SK-N-SH treated with all-trans-retinoic acid at 6 μM for 48 hours (cell line): ENCODE results near the gene TMEM132D.

Experiments used
- ESRRG ChIP-seq: fragments of 250-450 bp; sonication (Bioruptor Pico); IDR thresholded peaks from 2 replicates; pipeline ENCODE4 v1.6.1; 2021; ENCODE audit warnings: mild to moderate bottlenecking
- ISL1 ChIP-seq: fragments of 250-450 bp; sonication (Bioruptor Pico); IDR thresholded peaks from 2 replicates; pipeline ENCODE4 v2.1.2; 2022; ENCODE audit warnings: mild to moderate bottlenecking, moderate library complexity
- RARB ChIP-seq: fragments of 250-450 bp; sonication (Bioruptor Pico); IDR thresholded peaks from 2 replicates; pipeline ENCODE4 v1.8.0; 2021; ENCODE audit warnings: mild to moderate bottlenecking, moderate library complexity
- TOX ChIP-seq: fragments of 250-450 bp; sonication (Bioruptor Pico); IDR thresholded peaks from 2 replicates; pipeline ENCODE4 v1.8.0; 2021; ENCODE audit warnings: mild to moderate bottlenecking, moderate library complexity, borderline replicate concordance
- ZFP3 ChIP-seq: fragments of 250-450 bp; sonication (Bioruptor Pico); IDR thresholded peaks from 2 replicates; pipeline ENCODE4 v1.5.0; 2020; ENCODE audit warnings: mild to moderate bottlenecking, moderate library complexity
- ZFP30 ChIP-seq: fragments of 450-650 bp; formaldehyde crosslinking; IDR thresholded peaks from 2 replicates; pipeline ENCODE4 v1.5.0; 2022; ENCODE audit warnings: mild to moderate bottlenecking, moderate library complexity
- ZNF70 ChIP-seq: fragments of 450-650 bp; formaldehyde crosslinking; IDR thresholded peaks from 2 replicates; pipeline ENCODE4 v1.5.0; 2020; ENCODE audit warnings: mild to moderate bottlenecking, moderate library complexity
- TF ChIP-seq, protein P1 (sequence below): fragments of 250-450 bp; sonication (Bioruptor Pico); IDR thresholded peaks from 2 replicates; pipeline ENCODE4 v1.8.0; 2021; ENCODE audit warnings: low read depth, mild to moderate bottlenecking, moderate library complexity, borderline replicate concordance
- TF ChIP-seq, protein P2 (sequence below): fragments of 250-450 bp; sonication (Bioruptor Pico); IDR thresholded peaks from 2 replicates; pipeline ENCODE4 v1.8.0; 2020; ENCODE audit warnings: mild to moderate bottlenecking, moderate library complexity, borderline replicate concordance
- TF ChIP-seq, protein P3 (sequence below): fragments of 250-450 bp; sonication (Bioruptor Pico); IDR thresholded peaks from 2 replicates; pipeline ENCODE4 v1.5.1; 2020; ENCODE audit warnings: low read depth, mild to moderate bottlenecking, moderate library complexity

DNA sequence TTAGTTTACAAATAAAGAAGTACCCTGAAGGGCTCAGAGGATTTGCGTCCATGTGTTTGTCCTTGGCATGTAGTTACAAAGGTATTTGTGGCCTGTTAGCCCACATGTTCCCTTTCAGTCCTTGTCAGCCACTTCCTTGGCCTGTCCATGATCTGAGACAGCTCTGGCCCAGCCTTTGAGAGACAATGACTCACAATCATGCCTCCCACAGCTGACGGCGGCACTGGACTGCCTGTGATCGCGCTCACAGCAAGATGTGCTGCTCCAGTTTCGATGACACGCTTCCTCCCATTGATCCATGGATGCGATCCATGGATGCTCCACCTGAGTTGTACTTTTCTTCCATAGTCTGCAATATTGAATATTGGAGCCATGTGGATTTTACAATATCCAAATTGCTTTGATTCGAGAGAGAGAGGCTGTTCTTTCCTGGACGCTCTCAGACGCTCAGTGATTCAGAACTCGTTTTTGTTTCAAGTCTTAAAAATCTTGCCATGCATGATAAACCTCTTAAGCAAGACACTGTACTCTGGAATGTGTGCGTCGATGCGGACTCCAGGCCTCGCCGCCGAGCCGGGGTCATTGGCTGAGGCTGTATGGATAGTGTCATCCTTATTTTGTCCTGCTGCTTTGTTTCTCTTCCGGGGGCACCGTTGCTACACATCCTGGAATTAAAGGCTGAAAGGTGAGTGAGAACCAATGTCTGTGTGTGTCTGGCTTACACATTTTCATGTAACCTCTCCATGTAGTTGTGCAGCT lies 830.5 kb downstream of the TMEM132D start:
- TF ChIP-seq, protein P1, sequence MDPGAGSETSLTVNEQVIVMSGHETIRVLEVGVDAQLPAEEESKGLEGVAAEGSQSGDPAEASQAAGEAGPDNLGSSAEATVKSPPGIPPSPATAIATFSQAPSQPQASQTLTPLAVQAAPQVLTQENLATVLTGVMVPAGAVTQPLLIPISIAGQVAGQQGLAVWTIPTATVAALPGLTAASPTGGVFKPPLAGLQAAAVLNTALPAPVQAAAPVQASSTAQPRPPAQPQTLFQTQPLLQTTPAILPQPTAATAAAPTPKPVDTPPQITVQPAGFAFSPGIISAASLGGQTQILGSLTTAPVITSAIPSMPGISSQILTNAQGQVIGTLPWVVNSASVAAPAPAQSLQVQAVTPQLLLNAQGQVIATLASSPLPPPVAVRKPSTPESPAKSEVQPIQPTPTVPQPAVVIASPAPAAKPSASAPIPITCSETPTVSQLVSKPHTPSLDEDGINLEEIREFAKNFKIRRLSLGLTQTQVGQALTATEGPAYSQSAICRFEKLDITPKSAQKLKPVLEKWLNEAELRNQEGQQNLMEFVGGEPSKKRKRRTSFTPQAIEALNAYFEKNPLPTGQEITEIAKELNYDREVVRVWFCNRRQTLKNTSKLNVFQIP: no peak
- TF ChIP-seq ISL1 (CRISPR knock-in tag): no peak
- no peak for TF ChIP-seq TOX (CRISPR knock-in tag)
- no peak for TF ChIP-seq ZFP3 (CRISPR knock-in tag)
- TF ChIP-seq ZNF70 (CRISPR knock-in tag): no peak
- no peak for TF ChIP-seq ESRRG (CRISPR knock-in tag)
- TF ChIP-seq, protein P2, sequence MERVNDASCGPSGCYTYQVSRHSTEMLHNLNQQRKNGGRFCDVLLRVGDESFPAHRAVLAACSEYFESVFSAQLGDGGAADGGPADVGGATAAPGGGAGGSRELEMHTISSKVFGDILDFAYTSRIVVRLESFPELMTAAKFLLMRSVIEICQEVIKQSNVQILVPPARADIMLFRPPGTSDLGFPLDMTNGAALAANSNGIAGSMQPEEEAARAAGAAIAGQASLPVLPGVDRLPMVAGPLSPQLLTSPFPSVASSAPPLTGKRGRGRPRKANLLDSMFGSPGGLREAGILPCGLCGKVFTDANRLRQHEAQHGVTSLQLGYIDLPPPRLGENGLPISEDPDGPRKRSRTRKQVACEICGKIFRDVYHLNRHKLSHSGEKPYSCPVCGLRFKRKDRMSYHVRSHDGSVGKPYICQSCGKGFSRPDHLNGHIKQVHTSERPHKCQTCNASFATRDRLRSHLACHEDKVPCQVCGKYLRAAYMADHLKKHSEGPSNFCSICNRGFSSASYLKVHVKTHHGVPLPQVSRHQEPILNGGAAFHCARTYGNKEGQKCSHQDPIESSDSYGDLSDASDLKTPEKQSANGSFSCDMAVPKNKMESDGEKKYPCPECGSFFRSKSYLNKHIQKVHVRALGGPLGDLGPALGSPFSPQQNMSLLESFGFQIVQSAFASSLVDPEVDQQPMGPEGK (CRISPR knock-in tag): no peak
- TF ChIP-seq, protein P3, sequence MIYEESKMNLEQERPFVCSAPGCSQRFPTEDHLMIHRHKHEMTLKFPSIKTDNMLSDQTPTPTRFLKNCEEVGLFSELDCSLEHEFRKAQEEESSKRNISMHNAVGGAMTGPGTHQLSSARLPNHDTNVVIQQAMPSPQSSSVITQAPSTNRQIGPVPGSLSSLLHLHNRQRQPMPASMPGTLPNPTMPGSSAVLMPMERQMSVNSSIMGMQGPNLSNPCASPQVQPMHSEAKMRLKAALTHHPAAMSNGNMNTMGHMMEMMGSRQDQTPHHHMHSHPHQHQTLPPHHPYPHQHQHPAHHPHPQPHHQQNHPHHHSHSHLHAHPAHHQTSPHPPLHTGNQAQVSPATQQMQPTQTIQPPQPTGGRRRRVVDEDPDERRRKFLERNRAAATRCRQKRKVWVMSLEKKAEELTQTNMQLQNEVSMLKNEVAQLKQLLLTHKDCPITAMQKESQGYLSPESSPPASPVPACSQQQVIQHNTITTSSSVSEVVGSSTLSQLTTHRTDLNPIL (CRISPR knock-in tag): no peak
- no peak for TF ChIP-seq ZFP30 (CRISPR knock-in tag)
- TF ChIP-seq RARB (CRISPR knock-in tag): no peak
